Measurements from ENCODE around the gene URI1. TPM values are rescaled to one million over a fixed set of nuclear protein-coding genes. Genes with fewer than 3 reads are reported as not detected.

Gene URI1
- total RNA-seq, 1 experiment from 2014 or later, result 71.0 TPM

DNA sequence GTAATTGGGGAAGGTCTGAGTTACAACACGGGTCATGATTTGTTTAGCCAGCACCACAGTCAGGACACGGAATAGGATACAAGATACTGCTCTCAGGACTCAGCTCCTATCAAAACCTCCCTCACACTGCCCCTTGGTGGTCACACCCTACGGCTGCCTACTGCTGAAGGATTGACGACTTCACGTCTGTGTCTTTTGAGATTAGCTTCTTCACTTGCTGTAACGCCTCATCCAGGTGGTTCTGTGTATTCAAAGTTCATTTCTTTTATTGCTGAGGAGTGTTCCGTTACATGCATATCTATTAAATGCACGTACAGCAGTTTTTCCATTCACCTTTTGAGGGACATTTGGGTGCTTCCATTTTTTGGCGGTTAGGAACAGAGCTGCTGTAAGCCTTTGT, 46.3 kb downstream of the URI1 start:
- in situ Hi-C loops (cut with HindIII; ENCODE audit: low pct_unique_long_range_greater_than_20kb, low sequenced_read_pairs), result no loop called here
- no peaks in the 10 kb centered on the region for H3K36me3 ChIP-seq (ENCODE audit: control insufficient read depth, insufficient read depth, low read length)
- ATAC-seq, result 0 out of 2 replicates have a peak, but pooled peaks have one; percentile 42

DNA sequence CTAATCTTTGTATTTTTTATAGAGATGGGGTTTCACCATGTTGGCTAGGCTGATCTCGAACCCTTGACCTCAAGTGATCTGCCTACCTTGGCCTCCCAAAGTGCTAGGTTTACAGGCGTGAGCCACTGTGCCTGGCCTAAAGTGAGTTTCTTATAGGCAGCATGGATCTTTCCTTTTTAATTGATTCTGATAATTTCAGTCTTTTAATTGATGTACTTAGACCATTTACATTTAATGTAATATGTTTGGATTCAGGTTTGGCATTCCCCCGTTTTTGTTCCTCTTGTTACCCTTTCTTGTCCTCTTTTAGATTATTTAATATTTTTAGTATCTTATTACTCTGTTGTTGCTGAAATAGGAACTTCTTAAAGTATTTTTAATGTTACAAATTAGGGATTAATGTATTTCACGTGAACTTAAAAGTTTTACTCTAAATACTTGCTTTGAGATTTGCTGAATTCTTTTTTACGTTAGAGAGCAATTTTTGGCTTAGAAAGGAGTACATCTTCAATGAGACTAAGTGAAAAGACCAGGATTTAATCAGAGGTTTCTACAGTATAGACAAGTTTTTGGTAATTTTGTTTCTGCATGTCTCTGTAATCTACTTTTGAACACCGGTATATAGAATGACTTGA, 50.3 kb downstream of the URI1 start:
- Histone ChIP-seq H3K27ac (ENCODE audit: low read length) (no peak overlapping the region), H3K36me3 (ENCODE audit: control insufficient read depth, insufficient read depth, low read length) (no peaks in the 10 kb centered on the region), H3K9me3 (ENCODE audit: control insufficient read depth, insufficient read depth, low read depth, low read length) (peaks cover 52% of the 10 kb centered on the region; the same call in 1 of the 2 replicates), H3K4me3 (ENCODE audit: low read depth in 2 of 2, low read length in 2 of 2) (no peak overlapping the region), H3K27me3 (ENCODE audit: control insufficient read depth, insufficient read depth, low read length) (no peaks in the 10 kb centered on the region), H3K4me1 (ENCODE audit: control insufficient read depth, insufficient read depth, low read length) (no peaks in the 10 kb centered on the region)
- in situ Hi-C loops (cut with HindIII; ENCODE audit: low pct_unique_long_range_greater_than_20kb, low sequenced_read_pairs), result no loop called here
- POLR2A ChIA-PET, result no interaction called here
- CTCF ChIA-PET, result no interaction called here
- no peak for TF ChIP-seq SIN3A (IDR thresholded peaks at IDR 0.05; ENCODE audit: borderline replicate concordance, insufficient read depth, low read depth, low read length)
- no peak for TF ChIP-seq TCF7L2 (IDR thresholded peaks at IDR 0.05; ENCODE audit: low read depth, low read length)
- TF ChIP-seq, protein P1, sequence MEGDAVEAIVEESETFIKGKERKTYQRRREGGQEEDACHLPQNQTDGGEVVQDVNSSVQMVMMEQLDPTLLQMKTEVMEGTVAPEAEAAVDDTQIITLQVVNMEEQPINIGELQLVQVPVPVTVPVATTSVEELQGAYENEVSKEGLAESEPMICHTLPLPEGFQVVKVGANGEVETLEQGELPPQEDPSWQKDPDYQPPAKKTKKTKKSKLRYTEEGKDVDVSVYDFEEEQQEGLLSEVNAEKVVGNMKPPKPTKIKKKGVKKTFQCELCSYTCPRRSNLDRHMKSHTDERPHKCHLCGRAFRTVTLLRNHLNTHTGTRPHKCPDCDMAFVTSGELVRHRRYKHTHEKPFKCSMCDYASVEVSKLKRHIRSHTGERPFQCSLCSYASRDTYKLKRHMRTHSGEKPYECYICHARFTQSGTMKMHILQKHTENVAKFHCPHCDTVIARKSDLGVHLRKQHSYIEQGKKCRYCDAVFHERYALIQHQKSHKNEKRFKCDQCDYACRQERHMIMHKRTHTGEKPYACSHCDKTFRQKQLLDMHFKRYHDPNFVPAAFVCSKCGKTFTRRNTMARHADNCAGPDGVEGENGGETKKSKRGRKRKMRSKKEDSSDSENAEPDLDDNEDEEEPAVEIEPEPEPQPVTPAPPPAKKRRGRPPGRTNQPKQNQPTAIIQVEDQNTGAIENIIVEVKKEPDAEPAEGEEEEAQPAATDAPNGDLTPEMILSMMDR (IDR thresholded peaks at IDR 0.05), result no peak
- TF ChIP-seq, protein P2, sequence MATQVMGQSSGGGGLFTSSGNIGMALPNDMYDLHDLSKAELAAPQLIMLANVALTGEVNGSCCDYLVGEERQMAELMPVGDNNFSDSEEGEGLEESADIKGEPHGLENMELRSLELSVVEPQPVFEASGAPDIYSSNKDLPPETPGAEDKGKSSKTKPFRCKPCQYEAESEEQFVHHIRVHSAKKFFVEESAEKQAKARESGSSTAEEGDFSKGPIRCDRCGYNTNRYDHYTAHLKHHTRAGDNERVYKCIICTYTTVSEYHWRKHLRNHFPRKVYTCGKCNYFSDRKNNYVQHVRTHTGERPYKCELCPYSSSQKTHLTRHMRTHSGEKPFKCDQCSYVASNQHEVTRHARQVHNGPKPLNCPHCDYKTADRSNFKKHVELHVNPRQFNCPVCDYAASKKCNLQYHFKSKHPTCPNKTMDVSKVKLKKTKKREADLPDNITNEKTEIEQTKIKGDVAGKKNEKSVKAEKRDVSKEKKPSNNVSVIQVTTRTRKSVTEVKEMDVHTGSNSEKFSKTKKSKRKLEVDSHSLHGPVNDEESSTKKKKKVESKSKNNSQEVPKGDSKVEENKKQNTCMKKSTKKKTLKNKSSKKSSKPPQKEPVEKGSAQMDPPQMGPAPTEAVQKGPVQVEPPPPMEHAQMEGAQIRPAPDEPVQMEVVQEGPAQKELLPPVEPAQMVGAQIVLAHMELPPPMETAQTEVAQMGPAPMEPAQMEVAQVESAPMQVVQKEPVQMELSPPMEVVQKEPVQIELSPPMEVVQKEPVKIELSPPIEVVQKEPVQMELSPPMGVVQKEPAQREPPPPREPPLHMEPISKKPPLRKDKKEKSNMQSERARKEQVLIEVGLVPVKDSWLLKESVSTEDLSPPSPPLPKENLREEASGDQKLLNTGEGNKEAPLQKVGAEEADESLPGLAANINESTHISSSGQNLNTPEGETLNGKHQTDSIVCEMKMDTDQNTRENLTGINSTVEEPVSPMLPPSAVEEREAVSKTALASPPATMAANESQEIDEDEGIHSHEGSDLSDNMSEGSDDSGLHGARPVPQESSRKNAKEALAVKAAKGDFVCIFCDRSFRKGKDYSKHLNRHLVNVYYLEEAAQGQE (IDR thresholded peaks at IDR 0.05; ENCODE audit: insufficient read depth in 1 of 2, low read depth in 2 of 2, low read length in 1 of 2), result no peak
- no peak for TF ChIP-seq POLR2AphosphoS5 (IDR thresholded peaks at IDR 0.05; ENCODE audit: low read depth, low read length)
- BruUV-seq (replicated peaks), result no TSS peak
- DNase-seq (ENCODE audit: low read depth, low spot score) (no peak), ATAC-seq (no peak)
- intact Hi-C loops (cut with micrococcal nuclease; ENCODE audit: unreplicated experiment), result no loop called here

More for the DNA sequence above, 46.3 kb downstream of the URI1 start:
- CTCF ChIA-PET, result interaction anchor here (0.5 kb wide), 1 partner anchor 115 kb away, joined by 6 read pairs; no protein-coding TSS in a partner anchor
- TF ChIP-seq POLR2AphosphoS5 (IDR thresholded peaks at IDR 0.05; ENCODE audit: low read depth, low read length) (no peak), TCF7L2 (IDR thresholded peaks at IDR 0.05; ENCODE audit: low read depth, low read length) (no peak), SIN3A (IDR thresholded peaks at IDR 0.05; ENCODE audit: borderline replicate concordance, insufficient read depth, low read depth, low read length) (no peak)
- TF ChIP-seq, protein P2 (IDR thresholded peaks at IDR 0.05; ENCODE audit: insufficient read depth in 1 of 2, low read depth in 2 of 2, low read length in 1 of 2), result no peak
- TF ChIP-seq, protein P1 (IDR thresholded peaks at IDR 0.05), result no peak
- POLR2A ChIA-PET, result interaction anchor here (0.8 kb wide), 1 partner anchor 47 kb away, joined by 5 read pairs; no protein-coding TSS in a partner anchor
- DNase-seq (ENCODE audit: low read depth, low spot score), result no peak
- H3K9me3 ChIP-seq (ENCODE audit: control insufficient read depth, insufficient read depth, low read depth, low read length), result peaks cover 39% of the 10 kb centered on the region; the same call in 1 of the 2 replicates
- no peak overlapping the region for H3K4me3 ChIP-seq (ENCODE audit: low read depth in 2 of 2, low read length in 2 of 2)
- H3K27ac ChIP-seq (ENCODE audit: low read length), result no peak overlapping the region
- no TSS peak for BruUV-seq (replicated peaks)
- no peaks in the 10 kb centered on the region for H3K27me3 ChIP-seq (ENCODE audit: control insufficient read depth, insufficient read depth, low read length)
- intact Hi-C loops (cut with micrococcal nuclease; ENCODE audit: unreplicated experiment), result no loop called here
- no peaks in the 10 kb centered on the region for H3K4me1 ChIP-seq (ENCODE audit: control insufficient read depth, insufficient read depth, low read length)
